H9 (cell line): ENCODE results near the gene ADAMTS3. TPM values are rescaled to one million over a fixed set of nuclear protein-coding genes. Genes with fewer than 3 reads are reported as not detected.

Experiments
- DNase-seq: peaks from one replicate; pipeline ENCODE4 v3.0.0-alpha.2; 2017
- H2AFZ ChIP-seq: one replicate; pipeline ENCODE4 v1.6.1; 2013; ENCODE audit warnings: mild to moderate bottlenecking, low read length, control low read depth, moderate library complexity
- H2AK5ac ChIP-seq: 2 replicates; pipeline ENCODE4 v1.6.1; 2013; ENCODE audit warnings: low read length, control low read depth, mixed read lengths; ENCODE audit not compliant: insufficient read length
- H2BK120ac ChIP-seq: one replicate; pipeline ENCODE4 v1.6.1; 2013; ENCODE audit warnings: low read depth, mild to moderate bottlenecking, low read length, control low read depth, inconsistent platforms; ENCODE audit not compliant: poor library complexity, severe bottlenecking
- H2BK12ac ChIP-seq: 2 replicates; pipeline ENCODE4 v1.6.1; 2013; ENCODE audit warnings: low read length, control low read depth, mixed read lengths, low read depth; ENCODE audit not compliant: insufficient read length
- H2BK15ac ChIP-seq: 2 replicates; pipeline ENCODE4 v1.6.1; 2013; ENCODE audit warnings: low read depth, low read length, control low read depth
- H2BK20ac ChIP-seq: one replicate; pipeline ENCODE4 v1.6.1; 2013; ENCODE audit warnings: low read depth, mild to moderate bottlenecking, low read length, control low read depth, inconsistent platforms; ENCODE audit not compliant: poor library complexity, severe bottlenecking
- H2BK5ac ChIP-seq: 2 replicates; pipeline ENCODE4 v1.6.1; 2013; ENCODE audit warnings: low read length, control low read depth, mixed read lengths; ENCODE audit not compliant: insufficient read length
- H3K14ac ChIP-seq: 2 replicates; pipeline ENCODE4 v1.6.1; 2013; ENCODE audit warnings: low read length, control low read depth; ENCODE audit not compliant: insufficient read depth
- H3K18ac ChIP-seq: 2 replicates; pipeline ENCODE4 v1.6.1; 2013; ENCODE audit warnings: low read depth, mild to moderate bottlenecking, mixed read lengths, low read length, control low read depth; ENCODE audit not compliant: insufficient read length
- H3K23ac ChIP-seq: 2 replicates; pipeline ENCODE4 v1.6.1; 2013; ENCODE audit warnings: low read length, control low read depth, mixed read lengths, low read depth; ENCODE audit not compliant: insufficient read length
- H3K23me2 ChIP-seq: 2 replicates; pipeline ENCODE4 v1.6.1; 2013; ENCODE audit warnings: low read depth, mild to moderate bottlenecking, mixed read lengths, low read length, control low read depth; ENCODE audit not compliant: insufficient read length, poor library complexity, severe bottlenecking
- H3K27ac ChIP-seq: 2 replicates; pipeline ENCODE4 v1.5.1; 2013; ENCODE audit warnings: low read length, control low read depth, mixed read lengths, low read depth; ENCODE audit not compliant: insufficient read length
- H3K27me3 ChIP-seq: 2 replicates; pipeline ENCODE4 v1.6.1; 2013; ENCODE audit warnings: low read length, control low read depth, inconsistent platforms; ENCODE audit not compliant: insufficient read depth
- H3K4ac ChIP-seq: 2 replicates; pipeline ENCODE4 v1.6.1; 2013; ENCODE audit warnings: low read depth, mild to moderate bottlenecking, control low read depth, inconsistent platforms, low read length, moderate library complexity
- H3K4me1 ChIP-seq: 2 replicates; pipeline ENCODE4 v1.6.1; 2013; ENCODE audit warnings: low read length, control low read depth, inconsistent platforms; ENCODE audit not compliant: insufficient read depth
- H3K4me2 ChIP-seq: 2 replicates; pipeline ENCODE4 v1.6.1; 2013; ENCODE audit warnings: low read length, control low read depth, mixed read lengths; ENCODE audit not compliant: insufficient read length, insufficient read depth
- H3K56ac ChIP-seq: 2 replicates; pipeline ENCODE4 v1.6.1; 2013; ENCODE audit warnings: low read depth, mild to moderate bottlenecking, mixed read lengths, low read length, control low read depth; ENCODE audit not compliant: insufficient read length
- H3K79me1 ChIP-seq: 2 replicates; pipeline ENCODE4 v1.6.1; 2013; ENCODE audit warnings: low read depth, mild to moderate bottlenecking, moderate library complexity, low read length, control low read depth, inconsistent platforms; ENCODE audit not compliant: insufficient read depth, poor library complexity, severe bottlenecking
- H3K79me2 ChIP-seq: 2 replicates; pipeline ENCODE4 v1.6.1; 2013; ENCODE audit warnings: low read length, control low read depth, inconsistent platforms; ENCODE audit not compliant: insufficient read depth
- H3K9ac ChIP-seq: 2 replicates; pipeline ENCODE4 v1.6.1; 2013; ENCODE audit warnings: low read length, control low read depth, mixed read lengths; ENCODE audit not compliant: insufficient read length; ENCODE audit errors: extremely low read depth
- H3K9me3 ChIP-seq: one replicate; pipeline ENCODE4 v1.6.1; 2013; ENCODE audit warnings: low read depth, low read length, inconsistent platforms; ENCODE audit not compliant: control insufficient read depth
- H3T11ph ChIP-seq: one replicate; pipeline ENCODE4 v1.6.1; 2013; ENCODE audit warnings: mild to moderate bottlenecking, low read length, control low read depth, inconsistent platforms
- H4K20me1 ChIP-seq: one replicate; pipeline ENCODE4 v1.6.1; 2013; ENCODE audit not compliant: control insufficient read depth, insufficient read length, insufficient read depth
- H4K5ac ChIP-seq: 2 replicates; pipeline ENCODE4 v1.6.1; 2013; ENCODE audit warnings: low read depth, mild to moderate bottlenecking, mixed read lengths, low read length, control low read depth; ENCODE audit not compliant: insufficient read length
- H4K8ac ChIP-seq: replicated peaks from 2 replicates; pipeline ENCODE4 v1.6.1; 2013; ENCODE audit warnings: low read length, control low read depth, mixed read lengths, low read depth; ENCODE audit not compliant: insufficient read length
- H4K91ac ChIP-seq: 2 replicates; pipeline ENCODE4 v1.6.1; 2013; ENCODE audit warnings: low read depth, mild to moderate bottlenecking, moderate library complexity, mixed read lengths, low read length, control low read depth; ENCODE audit not compliant: insufficient read length
- H3K27ac Mint-ChIP-seq, 3 experiments: 2 replicates in 2 of 3; 3 replicates in 1 of 3; pipeline ENCODE4 v1.8.0; 2020 to 2021; ENCODE audit warnings: mixed read lengths in 3 of 3, mild to moderate bottlenecking in 1 of 3, moderate library complexity in 1 of 3
- H3K27me3 Mint-ChIP-seq: 2 replicates; pipeline ENCODE4 v1.8.0; 2021; ENCODE audit warnings: low read depth, mild to moderate bottlenecking, moderate library complexity, mixed read lengths
- H3K36me3 Mint-ChIP-seq, 3 experiments: 2 replicates in 2 of 3; 3 replicates in 1 of 3; pipeline ENCODE4 v1.8.0; 2020 to 2021; ENCODE audit warnings: low read depth in 3 of 3, mixed read lengths in 3 of 3; ENCODE audit not compliant: insufficient read depth in 1 of 3
- H3K4me1 Mint-ChIP-seq, 2 experiments: 2 replicates each; pipeline ENCODE4 v1.8.0; 2020; ENCODE audit warnings: mixed read lengths in 2 of 2
- H3K4me3 Mint-ChIP-seq, 2 experiments: 2 replicates in 1 of 2; 3 replicates in 1 of 2; pipeline ENCODE4 v1.8.0; 2020 to 2021; ENCODE audit warnings: mild to moderate bottlenecking in 2 of 2, mixed read lengths in 2 of 2, moderate library complexity in 1 of 2
- H3K9me3 Mint-ChIP-seq, 2 experiments: 2 replicates in 1 of 2; 3 replicates in 1 of 2; pipeline ENCODE4 v1.8.0; 2020; ENCODE audit warnings: mild to moderate bottlenecking in 2 of 2, mixed read lengths in 2 of 2, moderate library complexity in 1 of 2
- CTCF ChIP-seq: fragments of 200-600 bp; sonication (generic); conservative IDR thresholded peaks from 3 replicates; pipeline ENCODE4 v1.8.0; 2021; ENCODE audit warnings: antibody characterized with exemption, mild to moderate bottlenecking
- WGBS: extraction: QIAGEN DNeasy Blood & Tissue Kit; methylation state at CpG from one replicate; pipeline ENCODE4 v1.1.7; 2013; ENCODE audit warnings: missing lambda C conversion rate, low lambda C conversion rate, mixed read lengths; ENCODE audit not compliant: insufficient read length; ENCODE audit errors: extremely low coverage; 5-methylcytosine and 5-hydroxymethylcytosine counted together
- total RNA-seq: library from RNA; stranded (reverse); gene quantifications from 2 replicates; pipeline ENCODE4 v1.2.1, GENCODE V29; 2021

The ADAMTS3 gene
- total RNA-seq, 1 experiment from 2014 or later = 1.1 TPM

- no peak overlapping the region for H3K23ac ChIP-seq
- H3K27ac ChIP-seq = no peak overlapping the region
- H3K18ac ChIP-seq = no peak overlapping the region
- no peaks in the 10 kb centered on the region for H3K23me2 ChIP-seq
- H3K4ac ChIP-seq = no peak overlapping the region
- H3K9ac ChIP-seq = no peak overlapping the region
- H2AFZ ChIP-seq = no peak overlapping the region
- no peak overlapping the region for H3K56ac ChIP-seq
- no CpG with 5 or more reads among the region's 2 CpGs for WGBS
- H4K91ac ChIP-seq = no peak overlapping the region
- DNase-seq = no peak
- H2AK5ac ChIP-seq = no peak overlapping the region
- no peak overlapping the region for H2BK120ac ChIP-seq
- H3K79me2 ChIP-seq = no peaks in the 10 kb centered on the region
- no peaks in the 10 kb centered on the region for H3K27me3 ChIP-seq
- H2BK12ac ChIP-seq = no peak overlapping the region
- H3K14ac ChIP-seq = no peak overlapping the region
- no peak overlapping the region for H4K8ac ChIP-seq
- no peaks in the 10 kb centered on the region for H3K9me3 Mint-ChIP-seq
- H3K4me2 ChIP-seq = no peak overlapping the region
- H2BK20ac ChIP-seq = no peak overlapping the region
- TF ChIP-seq CTCF = no peak
- H3K4me1 Mint-ChIP-seq = no peaks in the 10 kb centered on the region
- no peak overlapping the region for H2BK5ac ChIP-seq
- H3K36me3 Mint-ChIP-seq = no peaks in the 10 kb centered on the region
- H3T11ph ChIP-seq = no peak overlapping the region
- H2BK15ac ChIP-seq = no peak overlapping the region
- no peaks in the 10 kb centered on the region for H3K4me1 ChIP-seq
- H3K27me3 Mint-ChIP-seq = no peaks in the 10 kb centered on the region
- no peak overlapping the region for H3K27ac Mint-ChIP-seq
- no peaks in the 10 kb centered on the region for H3K9me3 ChIP-seq
- H4K5ac ChIP-seq = no peak overlapping the region
- no peaks in the 10 kb centered on the region for H4K20me1 ChIP-seq
- no peaks in the 10 kb centered on the region for H3K79me1 ChIP-seq
- H3K4me3 Mint-ChIP-seq = no peak overlapping the region
Measured at GRCh38 chr4:72358483-72358882, 210.5 kb downstream of the ADAMTS3 start.
